ENCODE data around the gene DCXR. TPM values are rescaled to one million over a fixed set of nuclear protein-coding genes. Genes with fewer than 3 reads are reported as not detected.

The DCXR gene
- total and polyA plus RNA-seq, 10 of the 15 experiments (the other 5 are each of a cell fraction or from before 2014, with no cell fraction given): 12.3 to 139 (median 88.9) TPM

DNA sequence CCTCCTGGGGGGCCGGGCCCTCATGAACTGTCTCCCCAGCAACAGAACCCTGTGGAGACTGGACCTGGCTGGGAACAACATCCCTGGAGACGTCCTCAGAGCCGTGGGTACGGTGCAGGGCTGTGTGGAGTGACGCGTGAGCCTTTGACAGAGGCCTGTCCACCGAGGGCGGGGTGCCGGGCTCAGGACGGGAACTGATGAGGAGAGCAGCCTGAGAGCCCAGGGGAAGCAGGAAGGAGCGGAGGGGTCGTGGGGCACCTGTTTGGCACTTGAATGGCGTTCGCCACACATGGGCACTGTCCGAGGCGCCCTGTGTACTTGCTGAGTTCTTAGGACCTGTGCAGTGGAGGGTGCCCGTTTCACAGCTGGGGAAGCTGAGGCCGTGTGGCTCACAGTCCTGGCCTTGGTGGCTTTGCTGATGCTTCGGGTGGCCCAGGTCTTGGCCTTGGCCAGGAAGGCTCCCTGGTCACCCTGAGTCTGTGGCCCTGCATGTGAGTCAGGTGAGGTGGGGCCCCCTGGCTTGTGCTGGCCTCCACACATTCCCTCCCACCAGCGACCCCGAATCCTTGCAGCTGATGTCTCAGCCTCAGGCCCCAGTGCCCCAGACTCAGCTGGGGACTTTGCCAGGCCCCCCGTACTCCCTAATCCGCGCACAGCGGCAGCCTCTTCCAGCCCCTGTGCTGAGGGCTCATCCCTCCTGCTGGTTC lies 11.9 kb downstream of the DCXR start:
- 85% methylated on average over 25 of the region's 25 CpGs for WGBS (ENCODE audit: insufficient coverage, insufficient replicate concordance, low lambda C conversion rate, missing lambda C conversion rate)
- Histone ChIP-seq H3K4me2 (ENCODE audit: control insufficient read depth, insufficient read depth) (no peak overlapping the region), H3K79me2 (ENCODE audit: control insufficient read depth, insufficient read depth, low read length) (peaks cover 22% of the 10 kb centered on the region), H3K4me3 (no peak overlapping the region), H3K9ac (ENCODE audit: control insufficient read depth, insufficient read depth, low read length) (no peak overlapping the region), H3K9me3 (replicated peaks; ENCODE audit: control insufficient read depth, insufficient read depth, low read length) (no peaks in the 10 kb centered on the region), H3K4me1 (ENCODE audit: control insufficient read depth, insufficient read depth, low read length) (peaks cover 14% of the 10 kb centered on the region), H2AFZ (ENCODE audit: control insufficient read depth, low read depth, low read length) (no peak overlapping the region), H3K27ac (ENCODE audit: control insufficient read depth, insufficient read depth) (no peak overlapping the region), H3K27me3 (replicated peaks in 1 of 2; ENCODE audit: control insufficient read depth in 2 of 2, insufficient read depth in 2 of 2, low read length in 1 of 2) (no peaks in the 10 kb centered on the region), H4K20me1 (ENCODE audit: control insufficient read depth, insufficient read depth) (no peaks in the 10 kb centered on the region), H3K36me3 (ENCODE audit: control insufficient read depth in 2 of 2, insufficient read depth in 2 of 2, low read length in 1 of 2) (no peaks in the 10 kb centered on the region; a peak in 1 of 4 replicates)
- intact Hi-C loops (cut with micrococcal nuclease; ENCODE audit: unreplicated experiment): no loop called here
- FAIRE-seq (no peak), ATAC-seq (no peak), DNase-seq (ENCODE audit: low read depth, low spot score) (no peak)
- BruUV-seq (replicated peaks): no TSS peak
- ChIA-PET RAD21 (ENCODE audit: unreplicated experiment) (no interaction called here), CTCF (no interaction called here), POLR2A (interaction anchor here (0.6 kb wide), 1 partner anchor 161 kb away, joined by 3 read pairs; no protein-coding TSS in a partner anchor), SMC1A (ENCODE audit: uncharacterized antibody, unreplicated experiment) (no interaction called here)
- TF ChIP-seq ZNF217 (IDR thresholded peaks at IDR 0.05) (no peak), MEF2A (IDR thresholded peaks at IDR 0.05; ENCODE audit: insufficient read depth, low read depth, low read length) (no peak), PML (IDR thresholded peaks at IDR 0.05; ENCODE audit: low read length) (no peak), TCF12 (IDR thresholded peaks at IDR 0.05; ENCODE audit: low read depth, low read length) (no peak), SUZ12 (IDR thresholded peaks at IDR 0.05; ENCODE audit: unreplicated experiment) (no peak), E4F1 (IDR thresholded peaks at IDR 0.05; ENCODE audit: borderline replicate concordance, partially characterized antibody) (no peak), ZSCAN29 (IDR thresholded peaks at IDR 0.05) (no peak)
- TF ChIP-seq, protein P1, sequence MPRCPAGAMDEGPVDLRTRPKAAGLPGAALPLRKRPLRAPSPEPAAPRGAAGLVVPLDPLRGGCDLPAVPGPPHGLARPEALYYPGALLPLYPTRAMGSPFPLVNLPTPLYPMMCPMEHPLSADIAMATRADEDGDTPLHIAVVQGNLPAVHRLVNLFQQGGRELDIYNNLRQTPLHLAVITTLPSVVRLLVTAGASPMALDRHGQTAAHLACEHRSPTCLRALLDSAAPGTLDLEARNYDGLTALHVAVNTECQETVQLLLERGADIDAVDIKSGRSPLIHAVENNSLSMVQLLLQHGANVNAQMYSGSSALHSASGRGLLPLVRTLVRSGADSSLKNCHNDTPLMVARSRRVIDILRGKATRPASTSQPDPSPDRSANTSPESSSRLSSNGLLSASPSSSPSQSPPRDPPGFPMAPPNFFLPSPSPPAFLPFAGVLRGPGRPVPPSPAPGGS (IDR thresholded peaks at IDR 0.05; ENCODE audit: borderline replicate concordance, insufficient read depth, low read depth, low read length, poor library complexity, severe bottlenecking): no peak
- in situ Hi-C loops (cut with MboI): no loop called here
